Measurements from ENCODE around the gene RHPN2. TPM values are rescaled to one million over a fixed set of nuclear protein-coding genes. Genes with fewer than 3 reads are reported as not detected.
"Not testable (repeated sequence)": the region's sequence is repeated elsewhere in the genome, so short reads cannot be mapped to it uniquely, and the experiment has no call there.

RHPN2 gene
- polyA plus RNA-seq, 3 donors from 2014 or later, result not detected

DNA sequence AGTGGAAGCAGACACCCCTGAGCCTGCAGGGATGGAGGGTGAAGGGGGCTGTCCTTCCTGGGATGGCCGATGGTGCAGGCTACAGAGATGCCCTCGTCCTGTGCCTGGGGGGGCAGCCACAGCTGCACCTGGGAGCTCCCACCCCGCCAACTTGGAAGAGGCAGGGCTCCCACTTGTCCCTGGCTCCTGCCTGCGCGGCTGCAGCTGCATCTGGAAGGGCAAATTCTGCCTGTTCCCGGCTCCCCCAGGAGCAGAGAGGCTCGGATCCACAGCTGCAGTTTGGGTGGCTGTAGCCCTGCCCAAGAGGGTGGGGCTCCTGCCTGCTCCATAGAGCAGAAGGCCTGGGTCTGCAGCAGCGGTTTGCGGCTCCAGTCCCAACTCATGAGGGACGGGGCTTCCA lies 95.1 kb downstream of the RHPN2 start:
- H3K9me3 Mint-ChIP-seq, result no peaks in the 10 kb centered on the region
- H3K27ac Mint-ChIP-seq, result no peak overlapping the region
- peaks cover 0 to 5% (median under 1%) of the 10 kb centered on the region in 3 donors for H3K36me3 Mint-ChIP-seq
- H3K4me3 Mint-ChIP-seq, result peak overlapping the region in 2 of 5 donors; percentile 15 to 47
- no peak for DNase-seq
- H3K4me1 Mint-ChIP-seq, result peaks cover 19 to 22% of the 10 kb centered on the region in 2 donors
- H3K27me3 Mint-ChIP-seq (ENCODE audit: low read depth in 3 of 3), result peaks cover 4 to 10% (median 6%) of the 10 kb centered on the region in 3 donors

DNA sequence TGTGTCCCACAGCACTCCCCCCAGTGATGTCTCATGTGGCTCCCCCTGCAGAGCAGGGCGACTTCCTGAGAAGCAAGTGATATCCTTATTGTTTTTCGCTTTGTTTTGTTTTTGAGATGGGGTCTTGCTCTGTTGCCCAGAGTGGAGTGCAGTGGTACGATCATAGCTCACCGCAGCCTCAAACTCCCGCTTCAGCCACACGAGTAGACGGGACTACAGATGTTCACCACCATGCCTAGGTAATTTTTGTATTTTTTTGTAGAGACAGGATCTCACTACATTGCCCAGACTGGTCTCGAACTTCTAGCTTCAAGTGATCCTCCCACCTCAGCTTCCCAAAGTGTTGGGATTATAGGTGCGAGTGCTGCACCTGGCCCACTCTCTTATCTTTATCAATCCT lies 97.9 kb downstream of the RHPN2 start:
- Mint-ChIP-seq H3K9me3 (no peaks in the 10 kb centered on the region), H3K36me3 (peaks cover 10 to 16% (median 10%) of the 10 kb centered on the region in 3 donors), H3K4me1 (peaks cover 12 to 15% of the 10 kb centered on the region in 2 donors), H3K27ac (peak overlapping the region in 2 of 6 donors; percentile 20 to 40), H3K27me3 (ENCODE audit: low read depth in 3 of 3) (peaks cover 2 to 3% (median 2%) of the 10 kb centered on the region in 3 donors), H3K4me3 (no peak overlapping the region)
- no peak for DNase-seq

DNA sequence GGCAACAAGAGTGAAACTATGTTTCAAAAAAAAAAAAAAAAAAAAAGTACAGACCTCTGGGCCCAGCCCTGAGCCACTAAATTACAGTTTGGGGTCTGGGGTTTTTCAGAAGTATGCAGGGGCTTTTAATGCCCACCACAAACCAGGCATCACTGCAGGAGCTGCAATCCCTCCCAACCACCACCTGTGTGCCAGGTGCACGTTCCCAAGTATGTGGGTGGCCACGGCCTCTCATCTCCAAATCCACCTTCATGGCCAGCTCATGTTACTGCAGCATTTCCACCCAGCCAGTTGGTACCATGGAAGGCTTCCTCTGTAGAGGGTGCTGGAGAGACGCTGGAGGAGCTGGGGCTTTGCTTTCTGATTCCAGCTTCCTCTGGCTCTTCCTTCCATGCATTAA lies 119.4 kb downstream of the RHPN2 start:
- H3K4me1 Mint-ChIP-seq, result no peaks in the 10 kb centered on the region
- no peak overlapping the region for H3K4me3 Mint-ChIP-seq
- H3K9me3 Mint-ChIP-seq, result peaks cover 0 to 1% (median 0%) of the 10 kb centered on the region in 6 donors
- H3K27ac Mint-ChIP-seq, result no peak overlapping the region
- H3K36me3 Mint-ChIP-seq, result peaks cover 19 to 42% (median 36%) of the 10 kb centered on the region in 3 donors
- DNase-seq, result no peak
- H3K27me3 Mint-ChIP-seq (ENCODE audit: low read depth in 3 of 3), result peaks cover 0 to 7% (median 2%) of the 10 kb centered on the region in 3 donors

DNA sequence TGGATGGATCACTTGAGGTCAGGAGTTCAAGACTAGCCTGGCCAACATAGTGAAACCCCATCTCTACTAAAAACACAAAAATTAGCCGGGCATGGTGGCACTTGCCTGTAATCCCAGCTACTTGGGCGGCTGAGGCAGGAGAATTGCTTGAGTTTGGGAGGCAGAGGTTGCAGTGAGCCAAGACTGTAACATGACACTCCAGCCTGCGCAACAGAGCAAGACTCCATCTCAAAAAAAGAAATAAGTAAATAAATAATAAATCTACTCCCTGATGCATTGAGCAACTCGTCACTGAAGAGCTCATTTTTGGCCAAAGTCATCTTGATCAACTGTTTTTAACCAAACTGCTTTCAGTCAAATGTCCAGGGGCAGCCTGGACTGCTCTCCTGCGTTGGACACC lies 123.4 kb downstream of the RHPN2 start:
- not testable (repeated sequence) for H3K4me3 Mint-ChIP-seq; H3K27me3 Mint-ChIP-seq (ENCODE audit: low read depth in 3 of 3); DNase-seq; H3K27ac Mint-ChIP-seq; H3K9me3 Mint-ChIP-seq; H3K4me1 Mint-ChIP-seq
- H3K36me3 Mint-ChIP-seq, result peaks cover 23 to 40% (median 26%) of the 10 kb centered on the region in 3 donors

DNA sequence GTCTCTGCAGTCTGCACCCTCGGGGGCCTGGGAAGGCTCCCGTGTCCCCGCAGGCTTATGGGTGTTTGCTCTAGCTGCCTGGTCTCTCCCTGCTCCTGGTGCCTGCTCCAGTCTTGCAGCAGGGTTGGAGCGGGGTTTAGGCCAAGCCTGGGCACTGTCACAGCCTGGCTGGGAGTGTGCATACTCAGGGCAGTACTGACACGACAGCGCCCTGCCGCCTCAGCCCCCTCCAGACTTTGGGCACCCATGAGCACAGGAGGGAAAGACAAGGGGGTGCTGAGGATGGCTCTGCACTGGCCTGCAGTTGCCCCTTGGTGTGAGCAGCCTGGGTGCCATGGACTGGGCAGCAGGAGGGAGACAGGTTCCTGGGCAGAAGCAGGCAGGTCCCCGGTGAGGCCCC lies 128.6 kb downstream of the RHPN2 start:
- H3K4me3 Mint-ChIP-seq, result no peak overlapping the region
- no peak for DNase-seq
- H3K27ac Mint-ChIP-seq, result no peak overlapping the region
- H3K36me3 Mint-ChIP-seq, result peaks cover 26 to 30% (median 30%) of the 10 kb centered on the region in 3 donors
- H3K27me3 Mint-ChIP-seq (ENCODE audit: low read depth in 3 of 3), result peaks cover 0 to 1% (median 0%) of the 10 kb centered on the region in 3 donors
- no peaks in the 10 kb centered on the region for H3K4me1 Mint-ChIP-seq
- H3K9me3 Mint-ChIP-seq, result no peaks in the 10 kb centered on the region

DNA sequence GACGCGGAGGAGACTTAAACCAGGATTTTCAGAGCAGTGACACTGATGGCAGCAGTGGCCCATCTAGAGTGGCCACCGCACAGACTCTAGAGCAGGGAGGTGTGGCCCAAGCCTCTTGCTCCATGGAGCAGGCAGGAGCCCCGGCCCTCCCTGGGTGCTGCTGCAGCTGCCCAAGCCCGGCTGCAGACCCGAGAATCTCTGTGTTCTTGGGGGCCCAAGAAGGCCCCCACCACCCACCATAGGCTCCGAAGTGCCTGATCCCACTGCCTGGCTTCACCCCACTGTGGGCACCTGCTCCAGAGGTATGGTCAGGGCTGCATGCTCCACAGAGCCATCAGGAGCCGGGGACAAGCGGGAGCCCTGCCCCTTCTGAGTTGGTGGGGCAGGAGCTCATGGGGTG lies 129.1 kb downstream of the RHPN2 start:
- no peak overlapping the region for H3K4me3 Mint-ChIP-seq
- no peaks in the 10 kb centered on the region for H3K9me3 Mint-ChIP-seq
- H3K4me1 Mint-ChIP-seq, result no peaks in the 10 kb centered on the region
- peaks cover 0 to 1% (median 0%) of the 10 kb centered on the region in 3 donors for H3K27me3 Mint-ChIP-seq (ENCODE audit: low read depth in 3 of 3)
- no peak for DNase-seq
- H3K27ac Mint-ChIP-seq, result no peak overlapping the region
- H3K36me3 Mint-ChIP-seq, result peaks cover 29 to 33% (median 32%) of the 10 kb centered on the region in 3 donors

DNA sequence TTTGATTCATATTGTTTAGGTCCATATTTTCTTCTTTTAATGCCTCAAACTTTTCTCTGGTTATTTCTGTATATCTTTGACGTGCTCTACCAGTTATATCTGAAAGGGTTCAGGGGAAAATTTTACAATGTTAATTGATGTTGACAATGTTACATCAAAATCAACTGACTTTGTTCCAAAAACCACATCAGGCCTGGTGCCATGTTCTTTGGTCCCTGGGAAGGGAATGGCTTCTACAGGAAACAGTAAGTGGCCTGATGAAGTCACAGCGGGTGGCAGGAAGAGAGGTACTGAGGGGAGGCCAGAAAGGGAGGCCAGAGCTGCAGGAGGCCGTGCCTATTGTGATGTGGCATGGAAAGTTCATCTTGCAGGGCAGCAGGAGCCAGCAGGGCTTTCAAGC lies 131.1 kb downstream of the RHPN2 start:
- Mint-ChIP-seq H3K9me3 (peaks cover 0 to 4% (median 2%) of the 10 kb centered on the region in 6 donors), H3K4me3 (no peak overlapping the region), H3K4me1 (no peaks in the 10 kb centered on the region), H3K27me3 (ENCODE audit: low read depth in 3 of 3) (peaks cover 0 to 1% (median 0%) of the 10 kb centered on the region in 3 donors), H3K27ac (no peak overlapping the region), H3K36me3 (peaks cover 42 to 52% (median 46%) of the 10 kb centered on the region in 3 donors)
- DNase-seq, result no peak

DNA sequence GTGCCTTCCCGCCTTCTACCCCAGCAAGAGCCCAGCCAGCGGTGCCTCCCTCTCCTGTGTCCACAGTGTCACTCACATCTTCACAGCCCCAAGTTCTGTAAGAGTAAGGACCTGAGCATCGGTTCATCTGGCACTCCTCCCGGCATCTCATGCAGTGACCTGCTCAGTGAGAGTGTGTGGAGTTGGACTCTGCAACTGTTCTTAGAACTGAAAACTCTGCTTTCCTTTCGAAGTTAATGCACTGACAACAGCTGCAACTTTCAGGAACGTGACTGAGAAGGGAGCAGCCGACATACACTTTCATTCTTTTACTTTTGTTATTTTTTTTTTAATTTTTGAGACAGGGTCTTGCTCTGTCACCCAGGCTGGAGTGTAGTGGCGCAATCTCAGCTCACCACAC lies 134.1 kb downstream of the RHPN2 start:
- H3K27ac Mint-ChIP-seq, result no peak overlapping the region
- H3K4me1 Mint-ChIP-seq, result no peaks in the 10 kb centered on the region
- no peak overlapping the region for H3K4me3 Mint-ChIP-seq
- peaks cover 45 to 56% (median 52%) of the 10 kb centered on the region in 3 donors for H3K36me3 Mint-ChIP-seq
- peaks cover 0 to 1% (median 0%) of the 10 kb centered on the region in 3 donors for H3K27me3 Mint-ChIP-seq (ENCODE audit: low read depth in 3 of 3)
- DNase-seq, result no peak
- peaks cover 0 to 9% (median 3%) of the 10 kb centered on the region in 6 donors for H3K9me3 Mint-ChIP-seq

DNA sequence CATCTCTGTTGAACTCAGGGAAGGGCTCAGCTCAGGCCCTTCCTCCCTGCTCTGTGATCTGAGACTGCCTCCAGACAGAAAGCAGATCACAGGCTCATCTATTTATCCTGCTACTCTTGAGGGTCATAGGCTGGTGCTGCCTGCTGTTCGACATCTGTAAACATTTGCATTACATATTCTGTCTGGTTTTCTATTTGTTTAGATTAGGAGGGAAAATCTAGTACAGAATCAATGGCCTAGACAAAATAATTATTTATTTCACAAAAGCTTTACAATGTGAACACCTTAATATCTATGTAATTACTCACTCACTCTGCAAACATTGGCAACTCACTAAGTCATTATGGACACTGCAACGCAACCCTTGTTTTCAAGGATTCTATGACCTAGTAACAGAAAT lies 135.9 kb downstream of the RHPN2 start:
- Mint-ChIP-seq H3K4me3 (no peak overlapping the region), H3K9me3 (peaks cover 0 to 9% (median 3%) of the 10 kb centered on the region in 6 donors), H3K4me1 (no peaks in the 10 kb centered on the region), H3K36me3 (peaks cover 38 to 53% (median 49%) of the 10 kb centered on the region in 3 donors), H3K27me3 (ENCODE audit: low read depth in 3 of 3) (peaks cover 0 to 1% (median 0%) of the 10 kb centered on the region in 3 donors), H3K27ac (no peak overlapping the region)
- DNase-seq, result no peak

Other genes with a start within 250 kb of the RHPN2 start
- gene SLC7A9, start 195.1 kb downstream of the RHPN2 start, polyA plus RNA-seq, result not detected
- 10 to 100 TPM in 2 of 3 donors, 1 to 10 TPM in 1; 5.1 to 17.0 (median 11.4) TPM for gene CEP89, start 92.9 kb downstream of the RHPN2 start, polyA plus RNA-seq
- gene FAAP24, start 92.6 kb downstream of the RHPN2 start, polyA plus RNA-seq, result 1 to 10 TPM; 3.5 to 8.2 (median 4.2) TPM
- gene GPATCH1, start 16.3 kb upstream of the RHPN2 start, polyA plus RNA-seq, result 1 to 10 TPM; 2.6 to 5.5 (median 3.7) TPM
- gene WDR88, start 67.2 kb upstream of the RHPN2 start, polyA plus RNA-seq, result under 1 TPM in 2 of 3 donors, not detected in 1; 0.26 to 0.45 TPM
- gene LRP3, start 129.4 kb upstream of the RHPN2 start, polyA plus RNA-seq, result not detected
- gene SLC7A10, start 161.0 kb upstream of the RHPN2 start, polyA plus RNA-seq, result not detected
- 1 to 10 TPM; 2.7 to 5.3 (median 3.9) TPM for gene CEBPA, start 237.6 kb upstream of the RHPN2 start, polyA plus RNA-seq